GM23248 (cell line): Measurements from ENCODE around the gene MFSD6. TPM values are rescaled to one million over a fixed set of nuclear protein-coding genes. Genes with fewer than 3 reads are reported as not detected.
"Not testable (repeated sequence)": the region's sequence is repeated elsewhere in the genome, so short reads cannot be mapped to it uniquely, and the experiment has no call there.

Experiments used
- DNase-seq: peaks from one replicate; pipeline ENCODE4 v3.0.0-alpha.2; 2015
- H2AFZ ChIP-seq: fragments of 200-600 bp; sonication (generic); 2 replicates; pipeline ENCODE4 v1.6.1; 2016; ENCODE audit warnings: antibody characterized with exemption
- H3F3A ChIP-seq: fragments of 200-600 bp; sonication (generic); 2 replicates; pipeline ENCODE4 v1.6.1; 2016; ENCODE audit warnings: mild to moderate bottlenecking, antibody characterized with exemption, mixed run types; ENCODE audit not compliant: insufficient read depth
- H3K27ac ChIP-seq: fragments of 200-600 bp; sonication (generic); 2 replicates; pipeline ENCODE4 v1.5.1; 2016; ENCODE audit warnings: mild to moderate bottlenecking
- H3K27me3 ChIP-seq: fragments of 200-600 bp; sonication (generic); replicated peaks from 2 replicates; pipeline ENCODE4 v1.6.1; 2016; ENCODE audit warnings: mild to moderate bottlenecking; ENCODE audit not compliant: insufficient read depth
- H3K36me3 ChIP-seq: fragments of 200-600 bp; sonication (generic); 2 replicates; pipeline ENCODE4 v1.6.1; 2016; ENCODE audit warnings: low read depth, mild to moderate bottlenecking
- H3K4me1 ChIP-seq: fragments of 200-600 bp; sonication (generic); 2 replicates; pipeline ENCODE4 v1.6.1; 2016; ENCODE audit warnings: mild to moderate bottlenecking; ENCODE audit not compliant: insufficient read depth
- H3K4me2 ChIP-seq: fragments of 200-600 bp; sonication (generic); one replicate; pipeline ENCODE4 v1.6.1; 2016; ENCODE audit warnings: mild to moderate bottlenecking; ENCODE audit not compliant: unreplicated experiment
- H3K4me3 ChIP-seq: fragments of 200-600 bp; sonication (generic); 2 replicates; pipeline ENCODE4 v1.5.1; 2016; ENCODE audit warnings: mild to moderate bottlenecking
- H3K79me2 ChIP-seq: fragments of 200-600 bp; sonication (generic); 2 replicates; pipeline ENCODE4 v1.6.1; 2016; ENCODE audit warnings: mild to moderate bottlenecking; ENCODE audit not compliant: insufficient read depth
- H3K9ac ChIP-seq: fragments of 200-600 bp; sonication (generic); 2 replicates; pipeline ENCODE4 v1.6.1; 2016; ENCODE audit warnings: mild to moderate bottlenecking
- H3K9me2 ChIP-seq: fragments of 200-600 bp; sonication (generic); 2 replicates; pipeline ENCODE4 v1.6.1; 2016; ENCODE audit warnings: mixed run types, mild to moderate bottlenecking, moderate library complexity; ENCODE audit not compliant: insufficient read depth
- H3K9me3 ChIP-seq: fragments of 200-600 bp; sonication (generic); one replicate; pipeline ENCODE4 v1.6.1; 2017; ENCODE audit warnings: low read depth
- H4K20me1 ChIP-seq: fragments of 200-600 bp; sonication (generic); 2 replicates; pipeline ENCODE4 v1.6.0; 2016; ENCODE audit not compliant: insufficient read depth
- EZH2 ChIP-seq: fragments of 200-600 bp; sonication (generic); IDR thresholded peaks from 2 replicates; pipeline ENCODE4 v1.6.1; 2018; ENCODE audit warnings: antibody characterized with exemption, mild to moderate bottlenecking; ENCODE audit not compliant: insufficient read depth, poor library complexity, severe bottlenecking
- EZH2phosphoT487 ChIP-seq: fragments of 200-600 bp; sonication (generic); IDR thresholded peaks from 2 replicates; pipeline ENCODE4 v1.6.1; 2018; ENCODE audit warnings: antibody characterized with exemption, moderate library complexity, mild to moderate bottlenecking, low read depth; ENCODE audit not compliant: insufficient read depth
- WGBS, 2 experiments: methylation state at CpG; one replicate each; pipeline ENCODE4 v1.1.6; 2015 to 2017; ENCODE audit warnings: low lambda C conversion rate in 2 of 2, low coverage in 1 of 2; ENCODE audit errors: missing lambda C conversion rate in 2 of 2; 5-methylcytosine and 5-hydroxymethylcytosine counted together
- in situ Hi-C: fragments of 300-500 bp; cut with MboI; formaldehyde crosslinking; loops from 2 replicates; pipeline ENCODE4 v1.15.0; 2020
- polyA plus RNA-seq: library from polyadenylated mRNA; unstranded; fragments of >200 nt; fragmentation: Nextera tagmentation; extraction: Ambion mirVana; gene quantifications from 2 replicates; pipeline ENCODE4 v1.2.1, GENCODE V29; 2016
- total RNA-seq: library from RNA; depleted of rRNA; stranded (reverse); fragments of >200 nt; shearing (Covaris generic); gene quantifications from 2 replicates; pipeline ENCODE4 v1.2.3, GENCODE V29; 2014

MFSD6 gene
- total and polyA plus RNA-seq, 2 experiments from 2014 or later, result 3.2 to 6.7 TPM

DNA sequence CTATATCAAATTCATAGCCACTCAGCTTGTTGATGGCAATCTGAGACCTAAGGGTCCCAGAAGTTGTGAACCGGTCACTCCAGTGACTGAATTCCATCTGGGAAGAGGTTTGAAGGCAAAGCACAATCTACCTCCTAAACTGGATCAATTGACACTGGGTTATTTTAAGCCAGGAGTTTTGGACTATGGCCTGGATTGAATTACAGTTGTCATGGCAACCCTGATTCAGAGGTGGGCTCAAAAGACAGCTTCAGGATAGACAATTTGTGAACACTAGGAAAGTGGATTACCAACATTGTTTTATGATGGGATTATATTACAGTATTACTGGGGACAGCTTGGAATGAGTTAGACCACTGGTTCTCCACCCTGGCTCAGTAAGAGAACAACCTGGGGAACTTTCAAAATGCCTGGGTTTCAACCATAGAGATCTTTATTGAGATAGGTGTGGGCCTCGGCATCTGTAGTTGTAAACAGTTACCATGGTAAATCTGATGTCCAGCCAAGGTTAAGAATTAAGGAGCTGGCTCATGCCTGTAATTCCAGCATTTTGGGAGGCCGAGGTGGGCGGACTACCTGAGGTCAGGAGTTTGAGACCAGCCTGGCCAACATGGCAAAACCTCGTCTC is 58.8 kb downstream of the MFSD6 start:
- Histone ChIP-seq H3K27me3 (no peaks in the 10 kb centered on the region), H3K4me2 (peak overlapping the region; percentile 54), H3K79me2 (no peaks in the 10 kb centered on the region), H3K4me1 (peaks cover 43% of the 10 kb centered on the region), H3K36me3 (no peaks in the 10 kb centered on the region), H3K27ac (0 out of 2 replicates have a peak overlapping the region, but pooled peaks have one; percentile 14), H3K9me3 (no peaks in the 10 kb centered on the region), H3K9me2 (no peaks in the 10 kb centered on the region), H3F3A (peaks cover 19% of the 10 kb centered on the region), H2AFZ (peak overlapping the region; percentile 59; the same call in 1 of the 2 replicates), H3K9ac (peak overlapping the region; percentile 38), H3K4me3 (no peak overlapping the region), H4K20me1 (no peaks in the 10 kb centered on the region)
- TF ChIP-seq EZH2 (no peak), EZH2phosphoT487 (no peak)
- 60 to 64% methylated on average over 5 of the region's 5 CpGs for WGBS, 2 experiments
- peak; percentile 30 for DNase-seq
- in situ Hi-C loops, result no loop called here

DNA sequence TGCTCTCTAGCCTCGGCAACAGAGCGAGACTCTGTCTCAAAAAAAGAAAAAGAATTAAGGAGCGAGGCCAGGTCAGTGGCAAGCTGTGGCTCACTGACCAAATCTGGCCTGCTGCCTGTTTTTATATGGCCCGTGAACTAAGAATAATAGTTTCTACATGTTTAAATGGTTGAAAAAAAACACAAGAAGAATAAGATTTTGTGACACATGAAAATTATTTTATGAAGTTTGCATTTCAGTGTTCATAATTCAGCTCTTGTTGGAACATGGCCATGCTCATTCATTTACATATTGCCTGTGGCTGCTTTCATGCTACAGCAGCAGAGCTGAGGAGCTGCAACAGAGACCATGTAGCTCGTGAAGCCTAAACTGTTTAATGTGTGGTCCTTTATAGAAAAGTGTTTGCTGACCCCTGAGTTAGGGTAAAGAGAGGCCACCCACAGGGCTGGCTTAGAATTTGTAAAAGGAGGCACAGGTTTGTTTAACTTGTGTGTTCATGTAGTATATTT is 59.5 kb downstream of the MFSD6 start:
- 18 to 20% methylated on average over 5 of the region's 5 CpGs for WGBS, 2 experiments
- Histone ChIP-seq H3K79me2 (no peaks in the 10 kb centered on the region), H3K4me3 (no peak overlapping the region), H3K4me1 (peaks cover 43% of the 10 kb centered on the region), H3F3A (peaks cover 19% of the 10 kb centered on the region), H3K27ac (0 out of 2 replicates have a peak overlapping the region, but pooled peaks have one; percentile 14), H4K20me1 (no peaks in the 10 kb centered on the region), H2AFZ (peak overlapping the region; percentile 59; the same call in 1 of the 2 replicates), H3K9me3 (no peaks in the 10 kb centered on the region), H3K27me3 (no peaks in the 10 kb centered on the region), H3K9ac (peak overlapping the region; percentile 38), H3K4me2 (peak overlapping the region; percentile 54), H3K9me2 (no peaks in the 10 kb centered on the region), H3K36me3 (no peaks in the 10 kb centered on the region)
- peak; percentile 65 for DNase-seq
- TF ChIP-seq EZH2 (no peak), EZH2phosphoT487 (no peak)
- in situ Hi-C loops, result no loop called here

DNA sequence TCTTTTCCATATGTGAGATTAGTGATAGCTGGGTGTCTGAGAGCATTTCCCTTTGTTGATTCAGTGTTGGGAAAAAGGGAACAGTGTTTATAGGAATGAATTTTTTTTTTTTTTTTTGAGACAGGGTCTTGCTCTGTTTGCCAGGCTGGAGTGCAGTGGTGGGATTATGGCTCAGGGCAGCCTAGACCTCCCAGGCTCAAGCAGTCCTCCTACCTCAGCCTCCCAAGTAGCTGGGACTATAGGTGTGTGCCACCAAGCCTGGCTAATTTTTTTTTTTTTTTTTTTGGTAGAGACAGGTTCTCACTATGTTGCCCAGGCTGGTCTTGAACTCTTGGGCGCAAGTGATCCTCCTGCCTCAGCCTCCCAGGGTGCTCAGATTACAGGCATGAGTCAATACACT is 60.2 kb downstream of the MFSD6 start:
- peak overlapping the region; percentile 81 for H3K27ac ChIP-seq
- 46 to 68% methylated on average over 1 of the region's 1 CpG for WGBS, 2 experiments
- H3K4me2 ChIP-seq, result not testable (repeated sequence)

DNA sequence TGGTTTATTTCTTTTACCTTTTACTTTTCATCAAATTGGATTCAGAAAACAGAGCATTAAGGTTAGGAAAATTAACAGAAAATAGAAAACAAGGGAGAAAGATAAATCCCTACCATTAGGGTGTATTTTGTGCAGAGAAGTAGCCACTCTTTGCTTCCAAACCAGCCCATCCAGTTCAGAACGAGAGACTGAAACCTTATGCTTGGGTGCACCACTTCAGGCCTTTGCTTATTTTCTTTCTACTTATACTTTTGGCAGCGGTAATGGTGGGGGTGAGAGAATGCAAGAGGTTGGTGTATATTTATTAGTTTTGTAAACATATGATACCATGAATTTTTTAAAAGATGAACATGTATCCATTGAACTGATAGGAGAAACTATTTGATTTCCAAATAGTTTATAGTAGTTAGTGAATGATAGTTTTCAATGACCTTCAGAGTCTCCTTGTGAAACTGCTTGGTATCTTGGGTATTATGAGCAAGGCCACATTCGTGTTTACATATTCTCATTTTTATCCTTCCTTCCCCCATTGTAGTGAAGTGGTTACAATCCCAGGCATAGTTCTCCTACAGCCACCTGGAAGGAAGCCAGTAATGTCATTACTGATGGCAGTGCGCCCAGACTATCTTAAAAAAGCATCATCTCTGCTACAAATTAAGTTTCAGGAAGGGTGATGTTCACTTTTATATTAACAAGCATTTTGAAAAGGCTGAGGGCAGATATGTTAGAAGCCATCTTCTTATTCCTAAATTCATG is 60.8 kb downstream of the MFSD6 start:
- peak; percentile 97 for DNase-seq
- Histone ChIP-seq H3K27me3 (no peaks in the 10 kb centered on the region), H3K4me1 (peaks cover 43% of the 10 kb centered on the region), H2AFZ (no peak overlapping the region), H3K9me2 (no peaks in the 10 kb centered on the region), H3K79me2 (no peaks in the 10 kb centered on the region), H3F3A (peaks cover 19% of the 10 kb centered on the region), H4K20me1 (no peaks in the 10 kb centered on the region), H3K36me3 (no peaks in the 10 kb centered on the region), H3K4me2 (peak overlapping the region; percentile 52), H3K9ac (peak overlapping the region; percentile 57), H3K4me3 (no peak overlapping the region), H3K9me3 (no peaks in the 10 kb centered on the region), H3K27ac (peak overlapping the region; percentile 81)
- WGBS, 2 experiments, result 12 to 15% methylated on average over 4 of the region's 4 CpGs
- in situ Hi-C loops, result no loop called here
- no peak for TF ChIP-seq EZH2phosphoT487
- no peak for TF ChIP-seq EZH2

More for the DNA sequence above, 60.2 kb downstream of the MFSD6 start:
- H4K20me1 ChIP-seq, H3K9me3 ChIP-seq, in situ Hi-C loops, H3K9me2 ChIP-seq, H2AFZ ChIP-seq, H3K79me2 ChIP-seq, H3K36me3 ChIP-seq, DNase-seq, H3K4me3 ChIP-seq, H3K27me3 ChIP-seq, H3K9ac ChIP-seq: not testable (repeated sequence)
- H3K4me1 ChIP-seq, result peaks cover 43% of the 10 kb centered on the region
- H3F3A ChIP-seq, result peaks cover 19% of the 10 kb centered on the region
